DMS153 treated with DMSO at 0.1 percent for 48 hours (cell line): ENCODE measurements around the gene CCDC70.

ENCODE experiments used
- DNase-seq: peaks from one replicate; lab custom pipeline; 2025; ENCODE audit not compliant: unreplicated experiment; lab: John Stamatoyannopoulos, UW

The CCDC70 gene

DNA sequence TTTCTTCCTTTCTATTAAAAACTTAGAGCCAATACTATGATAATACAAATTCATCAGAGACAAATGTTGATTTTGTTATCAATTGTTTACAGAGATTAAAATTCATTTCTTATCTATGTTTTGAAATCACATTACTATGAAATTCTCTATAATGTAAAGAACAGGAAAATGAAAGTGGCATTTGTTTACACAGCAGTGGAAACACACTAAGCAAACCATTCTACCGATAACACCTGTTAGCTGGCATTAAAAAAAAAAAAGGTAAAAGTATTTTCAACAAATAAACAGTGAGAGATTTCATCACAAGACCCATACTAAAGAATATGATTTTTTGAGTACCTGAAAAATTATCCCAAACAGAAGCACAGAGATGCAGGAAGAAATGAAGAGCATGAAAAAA lies 4.8 kb upstream of the CCDC70 start:
- peak; percentile 17 for DNase-seq

DNA sequence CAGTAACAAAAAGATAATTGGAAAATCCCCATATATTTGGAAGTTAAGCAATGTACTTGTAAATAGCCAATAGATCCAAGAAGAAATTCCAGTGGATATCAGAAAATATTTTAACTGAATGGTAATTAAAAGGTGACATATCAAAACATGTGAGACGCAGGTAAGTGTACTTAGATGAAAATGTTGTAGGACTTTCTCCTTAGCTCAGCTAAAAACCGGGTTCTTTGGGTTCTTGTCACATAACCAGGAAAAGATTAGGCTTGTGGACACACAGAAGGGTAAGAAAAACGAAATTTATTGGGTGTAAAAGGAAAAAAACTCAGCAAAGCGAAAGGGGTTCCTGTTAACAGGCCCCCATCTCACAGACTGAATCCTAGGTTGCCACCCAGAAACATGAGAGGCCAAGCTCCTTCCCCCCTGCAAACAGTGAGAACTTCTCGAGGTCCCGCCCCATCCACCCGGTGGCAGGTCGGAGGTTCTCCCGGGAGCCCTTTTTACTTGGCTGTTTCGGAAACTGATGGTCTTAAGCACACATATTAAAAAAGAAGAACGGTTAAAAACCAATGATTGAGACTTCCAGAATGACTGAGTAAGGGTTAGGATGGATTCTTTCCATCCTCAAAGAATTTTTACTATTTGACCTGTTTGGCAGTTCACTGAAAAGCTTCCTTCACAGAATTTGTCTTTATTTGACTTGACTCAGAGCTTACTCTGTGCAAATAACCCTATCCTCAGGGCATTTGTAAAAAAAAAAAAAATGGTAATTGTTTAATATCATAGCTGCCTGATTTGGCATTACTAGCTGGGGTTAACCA lies 3.1 kb upstream of the CCDC70 start:
- DNase-seq: no peak

DNA sequence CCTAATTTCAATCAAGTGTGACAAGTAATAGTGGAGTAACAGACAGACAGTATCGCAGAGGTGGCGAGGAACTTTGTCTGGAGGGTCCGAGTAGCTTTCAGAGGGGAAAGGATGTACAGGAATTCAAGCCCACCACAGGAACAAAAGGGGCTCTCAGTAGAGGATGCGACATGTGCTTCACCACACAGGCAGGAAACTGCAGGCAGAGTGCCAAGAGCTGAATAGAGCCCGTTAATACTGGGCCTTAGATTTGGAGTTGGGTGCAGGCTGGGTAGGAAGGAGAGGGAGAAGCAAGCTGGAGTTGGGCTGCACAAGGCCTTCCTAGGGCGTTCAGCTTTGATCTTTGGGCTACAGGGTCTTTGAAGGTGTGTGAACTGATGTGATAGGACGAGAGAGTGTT lies 1.2 kb downstream of the CCDC70 start:
- DNase-seq: no peak

DNA sequence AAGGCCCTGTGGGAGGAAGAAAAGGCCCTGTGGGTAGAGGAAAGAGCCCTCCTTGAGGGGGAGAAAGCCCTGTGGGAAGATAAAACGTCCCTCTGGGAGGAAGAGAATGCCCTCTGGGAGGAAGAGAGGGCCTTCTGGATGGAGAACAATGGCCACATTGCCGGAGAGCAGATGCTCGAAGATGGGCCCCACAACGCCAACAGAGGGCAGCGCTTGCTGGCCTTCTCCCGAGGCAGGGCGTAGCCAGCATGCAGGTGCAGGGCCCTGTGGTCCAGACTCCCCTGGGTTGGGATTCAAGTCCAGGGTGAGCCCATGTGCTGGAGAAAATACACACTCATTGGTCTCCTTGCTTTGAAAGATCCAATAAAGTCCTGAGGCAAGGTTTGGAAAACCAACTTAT lies 4.1 kb downstream of the CCDC70 start:
- DNase-seq: no peak

DNA sequence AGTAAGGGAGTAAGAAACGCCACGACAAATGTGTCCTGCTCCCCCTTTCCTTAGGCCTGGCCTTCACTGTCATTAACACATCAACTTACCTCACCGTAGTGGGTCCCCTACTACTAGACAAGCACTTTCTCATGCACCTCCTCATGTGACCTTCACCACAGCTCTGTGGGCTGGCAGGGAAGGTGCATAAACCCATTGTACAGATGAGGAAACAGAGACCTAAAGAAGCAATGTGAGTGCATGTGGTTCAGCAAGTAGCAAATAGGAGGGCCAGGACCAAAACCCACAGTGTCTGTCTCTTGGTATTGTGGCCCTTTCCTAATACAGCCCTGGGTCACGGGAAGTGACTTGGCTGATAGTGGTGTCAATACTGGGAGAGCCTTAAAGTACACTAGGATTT lies 5.3 kb downstream of the CCDC70 start:
- no peak for DNase-seq

DNA sequence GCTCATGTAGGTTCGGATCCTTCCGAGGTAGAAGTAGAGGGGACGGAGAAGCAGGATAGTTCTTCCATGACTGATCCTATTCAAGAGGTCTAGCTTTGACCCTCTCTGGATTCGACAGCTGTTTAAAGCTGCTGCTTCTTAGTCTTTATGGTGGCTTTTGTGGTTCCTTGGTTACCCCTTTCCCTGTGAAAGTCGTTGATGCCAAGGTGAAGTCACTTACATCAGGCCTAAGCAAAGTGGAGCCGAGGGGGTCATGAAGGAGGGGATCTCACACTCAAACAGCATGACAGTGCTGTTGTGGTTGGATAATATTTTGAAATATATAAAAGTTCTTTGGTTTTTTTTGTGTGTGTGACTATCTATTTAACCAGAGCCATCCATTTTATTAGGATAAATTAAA lies 8.1 kb downstream of the CCDC70 start:
- DNase-seq: no peak

DNA sequence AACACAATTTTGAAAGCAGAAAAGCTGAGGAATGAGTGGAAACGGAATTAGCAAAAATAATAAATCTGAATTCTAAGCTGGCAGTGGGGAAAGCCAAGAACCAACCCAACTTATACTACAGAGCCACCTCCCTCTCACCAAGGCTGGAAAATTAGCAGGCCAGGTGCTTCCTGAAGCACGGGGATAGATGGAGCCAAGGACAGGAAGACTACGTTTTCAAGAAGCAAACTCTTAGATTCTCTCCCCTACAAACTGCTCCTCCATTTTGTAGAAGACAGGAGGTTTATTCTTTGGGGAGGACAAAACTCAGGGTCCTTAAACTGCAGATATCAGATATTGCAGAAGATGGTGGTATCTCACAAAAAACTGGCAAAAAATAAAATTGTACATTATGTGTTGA lies 8.8 kb downstream of the CCDC70 start:
- DNase-seq: no peak

DNA sequence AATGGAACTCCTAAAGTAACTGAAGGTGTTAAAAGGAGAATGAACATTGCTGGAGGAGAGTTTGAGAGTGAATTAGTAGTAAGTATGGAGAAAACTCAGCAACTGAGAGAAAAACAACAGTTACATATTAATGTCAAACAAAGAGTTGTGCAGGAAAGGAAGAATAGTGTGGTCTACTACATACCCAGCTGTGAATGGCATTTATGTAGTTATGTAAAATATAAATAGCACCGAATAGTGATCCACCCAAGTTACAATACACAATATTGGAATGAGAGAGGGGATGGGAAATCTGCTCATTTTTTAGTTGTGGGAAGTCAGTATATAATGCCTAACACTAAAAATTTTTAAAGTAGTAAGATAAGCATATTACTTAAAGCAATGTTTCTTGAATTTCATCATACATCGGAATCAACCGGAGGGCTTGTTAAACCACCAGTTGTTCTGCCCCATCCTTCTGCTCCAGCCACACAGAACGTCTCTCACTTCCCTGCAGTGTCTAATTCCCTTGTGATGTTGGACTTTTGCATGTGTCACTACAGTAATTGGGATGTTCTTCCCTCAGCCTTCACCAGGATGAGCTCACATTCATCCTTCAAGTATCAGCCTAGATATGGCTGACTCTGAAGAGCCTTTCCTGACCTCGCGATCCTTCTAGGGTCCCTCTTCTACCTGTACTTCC lies 11.5 kb downstream of the CCDC70 start:
- no peak for DNase-seq

DNA sequence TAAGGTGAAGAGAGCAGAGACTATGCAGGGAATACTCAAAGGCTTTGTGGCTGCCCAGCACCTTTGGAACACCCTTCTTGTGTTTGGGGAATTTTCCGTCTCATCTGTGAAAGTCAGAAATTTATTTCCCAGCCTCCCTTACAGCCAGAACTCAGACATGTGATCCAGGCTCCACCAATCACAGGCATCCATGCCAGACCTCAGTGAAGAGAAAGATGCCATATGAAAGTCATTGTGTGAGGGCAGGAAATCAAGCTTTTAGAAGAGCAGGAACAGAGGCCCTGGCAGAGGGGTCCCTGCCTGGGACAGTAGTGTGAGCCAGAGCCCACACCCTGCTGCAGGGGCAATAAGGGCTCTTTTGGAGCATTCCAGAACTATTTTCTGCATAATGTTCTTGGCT lies 12.1 kb downstream of the CCDC70 start:
- no peak for DNase-seq

DNA sequence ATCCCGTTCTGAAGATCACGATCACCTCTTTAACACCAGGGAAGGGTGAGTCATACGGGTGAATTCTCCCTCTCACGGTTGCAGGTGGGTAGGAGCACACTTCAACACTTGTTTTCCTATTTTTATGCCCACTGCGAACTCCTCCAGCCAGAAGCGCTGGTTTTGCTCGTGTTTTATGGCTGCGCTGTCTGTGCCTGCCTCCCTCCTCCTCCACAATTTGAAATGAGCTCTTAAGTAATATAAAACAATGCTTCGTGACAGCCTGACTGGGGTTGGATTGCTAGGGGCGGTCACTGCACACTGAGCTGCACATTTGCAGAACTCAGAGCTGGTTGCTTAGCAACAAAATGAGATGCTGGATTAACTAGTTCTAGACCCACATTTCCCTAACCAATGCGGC lies 12.9 kb downstream of the CCDC70 start:
- no peak for DNase-seq

DNA sequence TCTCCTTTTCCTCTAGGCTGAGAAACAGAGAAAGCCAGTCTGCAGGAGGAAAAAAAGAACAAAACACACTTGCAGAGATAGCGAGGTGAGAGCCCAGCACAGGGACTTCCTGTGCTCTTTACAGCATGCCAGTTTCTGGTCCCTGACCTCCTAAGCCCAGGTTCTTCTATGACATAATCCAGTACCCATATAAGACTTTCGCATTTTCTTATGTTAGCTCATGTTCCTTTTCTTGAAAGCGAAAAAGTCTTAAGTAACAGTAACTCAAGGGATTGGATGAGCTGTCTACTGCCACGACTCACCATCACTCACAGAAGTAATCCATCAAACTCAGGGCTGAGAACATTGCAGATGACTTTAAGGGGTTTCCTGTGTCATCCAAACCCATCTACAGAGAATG lies 17.4 kb downstream of the CCDC70 start:
- no peak for DNase-seq

DNA sequence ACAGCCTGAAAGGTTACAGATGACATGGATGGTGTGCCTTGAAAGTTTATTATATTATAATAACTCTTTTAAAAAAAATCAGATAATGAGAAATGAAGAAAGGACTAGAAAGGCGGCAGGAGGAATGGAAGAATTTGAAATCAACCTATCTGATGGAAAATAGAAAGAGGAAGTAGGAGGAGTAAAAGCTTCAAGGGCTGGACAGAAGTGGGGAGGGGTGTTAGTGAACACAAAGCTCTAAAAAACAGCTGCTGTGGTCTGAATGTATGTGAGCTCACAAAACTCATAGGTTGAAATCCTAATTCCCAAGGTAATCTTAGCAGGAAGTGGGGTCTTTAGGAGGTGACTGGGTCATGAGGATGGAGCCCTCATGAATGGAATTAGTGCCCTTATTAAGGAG lies 19.5 kb downstream of the CCDC70 start:
- DNase-seq: no peak

DNA sequence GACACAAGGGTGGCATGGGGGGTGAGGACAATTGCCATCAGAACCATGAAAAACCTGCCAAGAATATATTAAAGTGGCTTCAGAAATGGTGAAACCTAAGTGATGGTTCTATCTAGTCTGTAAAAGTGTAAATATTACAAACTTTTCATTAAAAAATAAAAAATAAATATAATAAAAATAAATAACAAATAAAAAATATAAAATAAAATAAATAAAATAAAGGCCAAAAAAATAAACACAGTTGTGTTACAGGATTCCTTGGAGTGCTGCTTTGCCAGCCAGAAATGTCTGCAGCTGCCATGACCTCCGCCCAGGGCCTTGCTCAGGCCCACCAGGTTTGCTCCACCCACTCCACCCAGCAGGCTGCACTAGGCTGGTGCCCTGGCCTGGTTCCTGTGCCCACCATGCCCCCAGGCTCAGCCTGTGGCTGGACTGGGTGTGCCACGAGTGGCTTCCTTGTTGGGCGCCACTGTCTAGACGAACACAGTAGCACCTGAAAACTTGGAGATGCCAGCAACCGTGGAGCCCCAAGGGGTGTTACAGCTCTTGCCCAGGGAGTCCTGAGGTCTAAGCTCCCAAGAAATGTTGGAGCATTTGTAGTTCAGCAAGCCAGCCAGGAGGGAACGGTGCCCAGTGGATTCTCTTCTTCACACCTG lies 20.9 kb downstream of the CCDC70 start:
- DNase-seq: no peak

DNA sequence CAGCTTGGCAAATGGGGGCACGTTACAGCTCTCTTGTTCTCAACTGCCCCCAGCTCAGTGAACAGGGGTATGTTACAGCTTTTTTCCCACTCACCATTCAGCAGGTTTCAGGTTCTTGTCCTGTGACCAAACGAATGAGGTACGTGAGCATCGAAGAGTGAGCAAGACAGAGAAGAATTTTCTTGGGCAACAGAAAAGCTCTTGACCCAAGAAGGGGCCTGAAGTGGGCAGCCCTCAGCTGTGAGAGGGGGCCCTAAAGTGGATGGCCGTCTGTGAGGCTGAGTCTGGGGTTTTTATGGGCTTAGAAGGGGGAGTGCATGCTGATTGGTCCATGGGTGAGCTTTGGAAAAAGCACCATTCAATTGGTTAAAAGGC lies 21.4 kb downstream of the CCDC70 start:
- no peak for DNase-seq

DNA sequence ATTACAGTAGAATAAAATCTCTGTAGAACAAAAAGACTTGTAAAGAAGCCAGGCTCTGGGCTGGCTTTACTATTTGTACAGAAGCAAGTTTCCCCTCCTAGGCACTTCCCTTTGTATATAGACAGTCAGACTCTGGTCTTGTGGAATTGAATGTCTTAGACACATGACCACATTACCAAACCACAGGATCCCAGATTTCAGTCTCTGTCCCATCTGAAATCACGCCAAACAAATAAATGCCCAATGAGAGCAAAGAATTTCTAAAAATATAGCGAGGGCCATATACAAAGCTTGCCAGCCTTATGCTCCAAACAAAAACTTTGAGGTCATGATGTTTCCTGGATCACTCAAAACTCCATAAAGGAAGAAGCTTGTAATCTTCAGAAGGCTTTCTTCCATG lies 23.9 kb downstream of the CCDC70 start:
- no peak for DNase-seq

DNA sequence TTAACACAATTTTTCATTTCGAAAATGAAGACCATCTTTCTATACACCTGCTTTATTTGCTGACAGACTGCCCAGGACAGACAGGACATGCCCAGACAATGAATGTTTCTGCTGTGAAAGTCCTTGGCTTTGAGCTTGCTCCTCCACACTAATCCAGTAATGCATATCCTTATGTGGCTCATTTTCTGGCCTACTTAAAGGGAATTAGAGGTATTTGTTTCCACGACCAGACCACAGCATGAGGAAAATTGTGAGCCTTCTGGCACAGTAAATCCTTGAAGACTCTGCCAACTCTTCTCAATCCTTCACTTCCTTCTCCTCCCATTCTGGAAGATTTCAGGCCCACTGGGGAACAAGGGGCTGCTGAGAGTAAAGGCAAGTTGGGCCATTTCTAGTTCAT lies 25.7 kb downstream of the CCDC70 start:
- DNase-seq: no peak

DNA sequence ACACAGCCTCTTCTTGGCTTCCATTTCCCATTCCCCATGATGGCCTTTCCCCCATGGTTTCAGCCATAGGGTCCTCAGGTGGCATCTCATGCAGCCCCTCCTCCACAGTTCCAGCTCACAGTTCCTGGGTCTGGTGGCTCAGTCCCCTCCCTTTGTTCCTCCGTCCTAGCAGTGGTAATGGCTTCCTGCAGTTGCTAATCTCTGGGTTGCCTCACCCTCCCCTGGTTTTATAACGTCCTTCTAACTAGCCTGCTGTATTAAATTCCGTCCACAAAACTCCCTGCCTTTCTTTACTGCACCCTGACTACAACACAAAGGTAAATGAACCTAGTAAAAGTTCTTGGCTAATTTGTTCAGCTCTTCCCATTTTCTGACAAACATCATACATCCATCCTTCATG lies 30.9 kb downstream of the CCDC70 start:
- no peak for DNase-seq

DNA sequence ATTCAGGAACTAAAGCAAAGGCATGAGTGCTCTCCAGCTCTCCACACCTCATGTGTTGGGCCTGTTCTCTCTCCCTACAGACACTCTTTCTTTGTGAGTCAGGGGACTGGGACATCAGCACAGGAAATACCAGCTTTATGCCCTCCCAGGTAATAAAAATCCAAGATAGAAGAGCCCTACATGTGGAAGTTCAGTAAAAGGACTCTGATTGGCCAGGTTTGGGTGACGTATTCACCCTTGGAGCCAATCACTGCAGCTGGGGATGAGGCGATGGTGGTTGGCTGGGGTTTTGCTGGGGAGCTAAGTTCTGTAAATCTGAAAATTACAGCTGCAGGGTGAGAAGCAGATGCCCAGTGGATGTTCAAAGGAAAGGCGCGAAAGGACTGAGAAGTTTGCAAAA lies 32.5 kb downstream of the CCDC70 start:
- DNase-seq: no peak

DNA sequence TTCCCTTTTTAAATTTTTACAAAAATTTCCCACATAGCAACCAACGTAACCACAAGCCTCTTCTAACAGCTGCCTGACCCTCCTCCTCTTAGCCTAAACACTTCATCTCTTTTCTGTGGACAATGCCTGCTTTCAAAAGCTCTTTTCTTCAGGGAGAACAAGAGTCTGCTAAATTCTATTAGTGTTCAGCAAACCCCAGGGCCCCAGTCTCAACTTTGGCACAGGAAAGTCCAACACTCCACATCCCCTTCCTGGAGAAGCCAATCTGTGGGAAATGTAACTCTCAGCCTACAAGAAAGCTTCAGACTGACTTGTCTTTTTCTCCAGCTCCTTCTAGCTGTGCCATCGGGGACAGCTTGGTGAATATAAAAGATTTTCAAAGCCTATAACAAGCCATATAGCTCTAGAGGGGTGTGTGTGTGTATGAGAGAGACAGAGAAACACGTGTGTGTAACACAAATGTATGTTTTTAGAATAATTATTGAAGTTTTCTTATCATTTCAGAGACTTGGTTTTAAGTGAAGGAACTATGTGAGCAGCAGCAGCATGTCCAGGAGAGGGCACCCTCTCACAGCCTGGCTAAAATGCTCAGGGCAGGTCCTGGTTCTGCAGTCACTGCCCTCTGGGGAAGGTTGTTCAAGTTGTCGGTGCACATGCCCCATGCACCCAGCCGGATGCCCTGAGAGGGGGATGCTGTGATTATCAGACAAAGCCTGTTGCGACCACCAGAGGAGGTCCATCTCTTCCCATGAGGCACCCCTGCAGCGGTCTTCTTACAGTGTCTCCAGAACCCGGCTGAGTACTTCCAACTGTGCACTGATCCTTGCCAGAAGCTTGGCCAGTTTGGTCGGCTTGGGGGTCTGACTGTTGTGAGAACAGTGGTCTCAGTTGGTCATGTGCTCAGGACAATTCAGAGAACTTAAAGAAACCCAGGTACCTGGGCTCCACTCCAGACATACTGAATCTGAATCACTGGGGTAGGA lies 34.4 kb downstream of the CCDC70 start:
- DNase-seq: no peak

DNA sequence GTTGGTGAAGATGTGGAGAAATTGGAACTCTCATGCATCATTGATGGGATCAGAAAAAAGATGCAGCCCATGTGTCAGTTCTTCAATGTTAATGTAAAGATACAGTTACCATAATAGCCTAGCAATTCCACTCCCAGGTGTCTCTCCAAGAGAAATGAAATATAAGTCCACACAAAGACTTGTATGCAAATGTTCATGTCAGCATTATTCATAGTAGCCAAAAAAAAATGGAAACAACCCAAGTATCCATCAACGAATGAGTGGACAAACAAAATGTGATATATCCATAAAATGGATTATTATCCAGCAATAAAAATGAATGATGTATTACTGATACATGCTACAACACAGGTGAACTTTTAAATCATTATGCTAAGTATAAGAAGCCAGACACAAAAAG lies 38.7 kb downstream of the CCDC70 start:
- DNase-seq: no peak

DNA sequence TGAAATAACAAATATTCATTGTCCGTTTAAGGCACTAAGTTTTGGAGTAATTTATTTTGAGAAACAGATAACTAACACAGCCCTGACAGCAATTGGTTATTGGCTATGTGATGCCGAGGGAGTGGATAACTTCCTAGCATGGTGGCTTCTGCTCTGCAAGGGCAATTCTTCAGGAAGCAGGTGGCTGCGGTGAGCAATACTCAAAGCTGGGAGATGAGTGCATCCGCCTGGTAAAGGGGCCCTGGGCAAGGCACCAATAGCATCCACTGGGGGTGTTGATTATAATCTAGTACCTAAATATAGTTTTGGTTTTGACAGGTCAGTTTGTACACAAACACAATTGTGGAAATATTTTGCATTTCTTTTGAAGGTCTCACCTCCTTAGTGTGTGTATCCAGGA lies 41.0 kb downstream of the CCDC70 start:
- DNase-seq: no peak
